ENCODE data around the gene RBM14. TPM values are rescaled to one million over a fixed set of nuclear protein-coding genes. Genes with fewer than 3 reads are reported as not detected.

The RBM14 gene
- total and polyA plus RNA-seq, 9 of the 15 experiments (the other 6 are each of a cell fraction or from before 2014, with no cell fraction given), result 5.5 to 131 (median 42.6) TPM

DNA sequence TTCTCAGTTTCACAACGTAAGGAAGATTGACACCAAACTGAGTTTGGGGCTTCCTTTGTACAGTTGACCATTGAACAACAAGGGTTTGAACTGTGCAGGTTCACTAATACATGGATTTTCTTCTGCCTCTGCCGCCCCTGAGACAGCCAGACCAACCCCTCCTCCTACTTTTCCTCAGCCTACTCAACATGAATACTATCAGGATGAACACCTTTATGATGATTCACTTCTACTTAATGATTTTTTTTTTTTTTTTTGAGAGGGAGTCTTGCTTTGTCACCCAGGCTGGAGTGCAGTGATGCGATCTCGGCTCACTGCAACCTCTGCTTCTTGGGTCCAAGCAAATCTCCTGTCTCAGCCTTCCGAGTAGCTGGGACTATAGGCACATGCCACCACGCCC is 36.7 kb downstream of the RBM14 start (continued):
- TF ChIP-seq, protein P1, sequence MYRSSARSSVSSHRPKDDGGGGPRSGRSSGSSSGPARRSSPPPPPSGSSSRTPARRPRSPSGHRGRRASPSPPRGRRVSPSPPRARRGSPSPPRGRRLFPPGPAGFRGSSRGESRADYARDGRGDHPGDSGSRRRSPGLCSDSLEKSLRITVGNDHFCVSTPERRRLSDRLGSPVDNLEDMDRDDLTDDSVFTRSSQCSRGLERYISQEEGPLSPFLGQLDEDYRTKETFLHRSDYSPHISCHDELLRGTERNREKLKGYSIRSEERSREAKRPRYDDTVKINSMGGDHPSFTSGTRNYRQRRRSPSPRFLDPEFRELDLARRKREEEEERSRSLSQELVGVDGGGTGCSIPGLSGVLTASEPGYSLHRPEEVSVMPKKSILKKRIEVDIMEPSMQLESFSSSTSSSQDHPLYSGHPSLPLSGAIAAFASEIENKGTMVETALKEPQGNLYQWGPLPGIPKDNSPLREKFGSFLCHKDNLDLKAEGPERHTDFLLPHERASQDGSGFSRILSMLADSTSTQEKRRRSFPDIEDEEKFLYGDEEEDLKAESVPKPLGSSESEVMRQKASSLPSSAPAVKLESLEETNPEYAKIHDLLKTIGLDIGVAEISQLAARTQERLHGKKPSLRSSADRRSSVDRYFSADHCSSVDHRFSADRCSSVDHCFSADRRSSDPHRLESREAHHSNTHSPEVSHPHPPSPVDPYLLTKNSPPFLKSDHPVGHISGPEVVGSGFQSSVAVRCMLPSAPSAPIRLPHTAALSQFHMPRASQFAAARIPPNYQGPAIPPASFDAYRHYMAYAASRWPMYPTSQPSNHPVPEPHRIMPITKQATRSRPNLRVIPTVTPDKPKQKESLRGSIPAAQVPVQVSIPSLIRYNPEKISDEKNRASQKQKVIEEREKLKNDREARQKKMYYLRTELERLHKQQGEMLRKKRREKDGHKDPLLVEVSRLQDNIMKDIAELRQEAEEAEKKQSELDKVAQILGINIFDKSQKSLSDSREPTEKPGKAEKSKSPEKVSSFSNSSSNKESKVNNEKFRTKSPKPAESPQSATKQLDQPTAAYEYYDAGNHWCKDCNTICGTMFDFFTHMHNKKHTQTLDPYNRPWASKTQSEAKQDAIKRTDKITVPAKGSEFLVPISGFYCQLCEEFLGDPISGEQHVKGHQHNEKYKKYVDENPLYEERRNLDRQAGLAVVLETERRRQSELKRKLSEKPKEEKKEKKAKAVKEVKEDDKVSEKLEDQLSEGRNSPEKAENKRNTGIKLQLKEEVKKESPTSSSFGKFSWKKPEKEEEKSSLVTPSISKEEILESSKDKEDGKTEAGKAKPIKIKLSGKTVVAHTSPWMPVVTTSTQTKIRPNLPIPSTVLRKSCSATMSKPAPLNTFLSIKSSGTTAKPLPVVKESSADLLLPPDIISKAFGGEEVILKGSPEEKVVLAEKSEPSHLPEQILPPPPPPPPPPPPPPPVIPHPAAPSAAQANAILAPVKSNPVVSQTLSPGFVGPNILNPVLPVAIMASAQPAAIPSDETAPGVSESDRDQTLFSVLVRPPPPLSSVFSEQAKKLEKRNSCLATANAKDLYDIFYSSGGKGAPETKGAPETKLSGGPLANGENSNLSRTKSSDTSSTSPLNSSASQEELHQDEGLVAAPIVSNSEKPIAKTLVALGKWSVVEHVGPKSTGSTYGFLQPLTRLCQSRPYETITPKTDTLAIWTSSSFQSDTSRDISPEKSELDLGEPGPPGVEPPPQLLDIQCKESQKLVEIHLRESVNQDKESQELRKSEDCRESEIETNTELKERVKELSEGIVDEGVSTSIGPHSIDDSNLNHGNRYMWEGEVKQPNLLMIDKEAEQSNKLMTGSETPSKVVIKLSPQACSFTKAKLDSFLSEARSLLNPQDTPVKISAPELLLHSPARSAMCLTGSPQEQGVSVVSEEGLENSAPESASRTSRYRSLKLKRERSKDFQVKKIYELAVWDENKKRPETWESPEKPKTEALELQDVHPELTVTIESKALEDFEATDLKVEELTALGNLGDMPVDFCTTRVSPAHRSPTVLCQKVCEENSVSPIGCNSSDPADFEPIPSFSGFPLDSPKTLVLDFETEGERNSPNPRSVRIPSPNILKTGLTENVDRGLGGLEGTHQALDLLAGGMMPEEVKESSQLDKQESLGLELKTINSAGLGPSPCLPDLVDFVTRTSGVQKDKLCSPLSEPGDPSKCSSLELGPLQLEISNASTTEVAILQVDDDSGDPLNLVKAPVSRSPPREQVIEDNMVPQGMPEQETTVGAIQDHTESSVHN (IDR thresholded peaks at IDR 0.05; ENCODE audit: borderline replicate concordance in 1 of 2, low read depth in 1 of 2), result no peak
- TF ChIP-seq JUN (IDR thresholded peaks at IDR 0.05; ENCODE audit: borderline replicate concordance, low read depth, low read length) (no peak), JUN (CRISPR knock-in tag; IDR thresholded peaks at IDR 0.05; ENCODE audit: borderline replicate concordance) (no peak), FOSL1 (tag; conservative IDR thresholded peaks at IDR 0.05) (peak; percentile 78), SRSF1 (IDR thresholded peaks at IDR 0.05; ENCODE audit: low read depth, low read length) (no peak), BRCA1 (IDR thresholded peaks at IDR 0.05) (no peak), BRCA1 (CRISPR knock-in tag; IDR thresholded peaks at IDR 0.05) (no peak), ATF1 (CRISPR knock-in tag; IDR thresholded peaks at IDR 0.05) (no peak), ATF1 (tag; IDR thresholded peaks at IDR 0.05) (no peak), ZNF239 (CRISPR knock-in tag; IDR thresholded peaks at IDR 0.05) (no peak), MAFG (tag; conservative IDR thresholded peaks at IDR 0.05) (peak; percentile 60), BMI1 (IDR thresholded peaks at IDR 0.05; ENCODE audit: low read length) (no peak), RBM34 (IDR thresholded peaks at IDR 0.05; ENCODE audit: borderline replicate concordance, insufficient read depth, low read length) (no peak), BRD4 (IDR thresholded peaks at IDR 0.05) (no peak)
- TF ChIP-seq, protein P2, sequence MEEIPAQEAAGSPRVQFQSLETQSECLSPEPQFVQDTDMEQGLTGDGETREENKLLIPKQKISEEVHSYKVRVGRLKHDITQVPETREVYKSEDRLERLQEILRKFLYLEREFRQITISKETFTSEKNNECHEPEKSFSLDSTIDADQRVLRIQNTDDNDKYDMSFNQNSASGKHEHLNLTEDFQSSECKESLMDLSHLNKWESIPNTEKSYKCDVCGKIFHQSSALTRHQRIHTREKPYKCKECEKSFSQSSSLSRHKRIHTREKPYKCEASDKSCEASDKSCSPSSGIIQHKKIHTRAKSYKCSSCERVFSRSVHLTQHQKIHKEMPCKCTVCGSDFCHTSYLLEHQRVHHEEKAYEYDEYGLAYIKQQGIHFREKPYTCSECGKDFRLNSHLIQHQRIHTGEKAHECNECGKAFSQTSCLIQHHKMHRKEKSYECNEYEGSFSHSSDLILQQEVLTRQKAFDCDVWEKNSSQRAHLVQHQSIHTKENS (CRISPR knock-in tag; IDR thresholded peaks at IDR 0.05), result no peak
- TF ChIP-seq, protein P3, sequence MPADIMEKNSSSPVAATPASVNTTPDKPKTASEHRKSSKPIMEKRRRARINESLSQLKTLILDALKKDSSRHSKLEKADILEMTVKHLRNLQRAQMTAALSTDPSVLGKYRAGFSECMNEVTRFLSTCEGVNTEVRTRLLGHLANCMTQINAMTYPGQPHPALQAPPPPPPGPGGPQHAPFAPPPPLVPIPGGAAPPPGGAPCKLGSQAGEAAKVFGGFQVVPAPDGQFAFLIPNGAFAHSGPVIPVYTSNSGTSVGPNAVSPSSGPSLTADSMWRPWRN (IDR thresholded peaks at IDR 0.05; ENCODE audit: low read depth), result no peak
- TF ChIP-seq, protein P4, sequence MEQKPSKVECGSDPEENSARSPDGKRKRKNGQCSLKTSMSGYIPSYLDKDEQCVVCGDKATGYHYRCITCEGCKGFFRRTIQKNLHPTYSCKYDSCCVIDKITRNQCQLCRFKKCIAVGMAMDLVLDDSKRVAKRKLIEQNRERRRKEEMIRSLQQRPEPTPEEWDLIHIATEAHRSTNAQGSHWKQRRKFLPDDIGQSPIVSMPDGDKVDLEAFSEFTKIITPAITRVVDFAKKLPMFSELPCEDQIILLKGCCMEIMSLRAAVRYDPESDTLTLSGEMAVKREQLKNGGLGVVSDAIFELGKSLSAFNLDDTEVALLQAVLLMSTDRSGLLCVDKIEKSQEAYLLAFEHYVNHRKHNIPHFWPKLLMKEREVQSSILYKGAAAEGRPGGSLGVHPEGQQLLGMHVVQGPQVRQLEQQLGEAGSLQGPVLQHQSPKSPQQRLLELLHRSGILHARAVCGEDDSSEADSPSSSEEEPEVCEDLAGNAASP (IDR thresholded peaks at IDR 0.05), result no peak
- TF ChIP-seq, protein P5, sequence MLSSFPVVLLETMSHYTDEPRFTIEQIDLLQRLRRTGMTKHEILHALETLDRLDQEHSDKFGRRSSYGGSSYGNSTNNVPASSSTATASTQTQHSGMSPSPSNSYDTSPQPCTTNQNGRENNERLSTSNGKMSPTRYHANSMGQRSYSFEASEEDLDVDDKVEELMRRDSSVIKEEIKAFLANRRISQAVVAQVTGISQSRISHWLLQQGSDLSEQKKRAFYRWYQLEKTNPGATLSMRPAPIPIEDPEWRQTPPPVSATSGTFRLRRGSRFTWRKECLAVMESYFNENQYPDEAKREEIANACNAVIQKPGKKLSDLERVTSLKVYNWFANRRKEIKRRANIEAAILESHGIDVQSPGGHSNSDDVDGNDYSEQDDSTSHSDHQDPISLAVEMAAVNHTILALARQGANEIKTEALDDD (IDR thresholded peaks at IDR 0.05), result no peak

Measured in K562 (cell line).